ENCODE data around the gene PCSK6. TPM values are rescaled to one million over a fixed set of nuclear protein-coding genes. Genes with fewer than 3 reads are reported as not detected.
"Not testable (repeated sequence)": the region's sequence is repeated elsewhere in the genome, so short reads cannot be mapped to it uniquely, and the experiment has no call there.

Gene PCSK6
- total RNA-seq, 5 donors from 2014 or later (not counting 1 experiment from before 2014, with no cell fraction given): 0.16 to 2.2 (median 1.3) TPM

- Histone ChIP-seq H3K9me3 (no peaks in the 10 kb centered on the region), H3K27ac (ENCODE audit: low read length) (no peak overlapping the region), H3K36me3 (ENCODE audit: control insufficient read depth in 2 of 2, extremely low read depth in 1 of 2, insufficient read depth in 1 of 2, low read length in 1 of 2) (no peaks in the 10 kb centered on the region), H3K4me1 (ENCODE audit: control insufficient read depth in 1 of 2, extremely low read depth in 1 of 2, insufficient read depth in 2 of 2, low read length in 2 of 2) (peaks cover 0 to 5% of the 10 kb centered on the region in 2 experiments), H3K27me3 (replicated peaks in 1 of 2; ENCODE audit: control insufficient read depth in 2 of 2, extremely low read depth in 1 of 2, insufficient read depth in 2 of 2, low read length in 1 of 2) (peaks cover 0 to 10% of the 10 kb centered on the region in 2 experiments), H3K4me3 (ENCODE audit: control insufficient read depth in 1 of 2, extremely low read depth in 1 of 2, low read length in 1 of 2) (no peak overlapping the region)
- CTCF ChIA-PET: no interaction called here
- H3K27ac Mint-ChIP-seq: peak overlapping the region in 1 of 2 donors; percentile 75
- no peaks in the 10 kb centered on the region for H3K36me3 Mint-ChIP-seq
- peaks cover 0 to 11% (median 1%) of the 10 kb centered on the region in 3 donors for H3K4me1 Mint-ChIP-seq
- WGBS (ENCODE audit: insufficient coverage): 80% methylated on average over 12 of the region's 14 CpGs
- POLR2A ChIA-PET: no interaction called here
- DNase-seq: peak in 1 of 35 experiments; percentile 29
- H3K4me3 Mint-ChIP-seq: peak overlapping the region in 1 of 3 donors; percentile 31
- peaks cover 15 to 17% of the 10 kb centered on the region in 2 donors for H3K27me3 Mint-ChIP-seq
- ATAC-seq (replicated peaks in 1 of 4): peak in 2 of 4 experiments; percentile 52 to 68
- H3K9me3 Mint-ChIP-seq: no peaks in the 10 kb centered on the region
These were observed 112.7 kb downstream of the PCSK6 start for GRCh38 chr15:101376615-101377395.

- CTCF ChIA-PET; H3K36me3 ChIP-seq (ENCODE audit: control insufficient read depth in 2 of 2, extremely low read depth in 1 of 2, insufficient read depth in 1 of 2, low read length in 1 of 2); H3K9me3 ChIP-seq; H3K27ac ChIP-seq (ENCODE audit: low read length); H3K27ac Mint-ChIP-seq; H3K9me3 Mint-ChIP-seq; H3K36me3 Mint-ChIP-seq; ATAC-seq (replicated peaks in 1 of 4); POLR2A ChIA-PET; H3K4me3 ChIP-seq (ENCODE audit: control insufficient read depth in 1 of 2, extremely low read depth in 1 of 2, low read length in 1 of 2); H3K4me3 Mint-ChIP-seq; H3K4me1 ChIP-seq (ENCODE audit: control insufficient read depth in 1 of 2, extremely low read depth in 1 of 2, insufficient read depth in 2 of 2, low read length in 2 of 2); DNase-seq: not testable (repeated sequence)
- peaks cover 0 to 19% of the 10 kb centered on the region in 2 experiments for H3K27me3 ChIP-seq (replicated peaks in 1 of 2; ENCODE audit: control insufficient read depth in 2 of 2, extremely low read depth in 1 of 2, insufficient read depth in 2 of 2, low read length in 1 of 2)
- peaks cover 0 to 11% (median 1%) of the 10 kb centered on the region in 3 donors for H3K4me1 Mint-ChIP-seq
- WGBS (ENCODE audit: insufficient coverage): 96% methylated on average over 3 of the region's 15 CpGs
- H3K27me3 Mint-ChIP-seq: peaks cover 15 to 17% of the 10 kb centered on the region in 2 donors
These were observed 114.5 kb downstream of the PCSK6 start for GRCh38 chr15:101375006-101375405.

- no peaks in the 10 kb centered on the region for H3K9me3 ChIP-seq
- DNase-seq (no peak), ATAC-seq (replicated peaks in 1 of 4) (no peak)
- H3K4me1 ChIP-seq (ENCODE audit: control insufficient read depth in 1 of 2, extremely low read depth in 1 of 2, insufficient read depth in 2 of 2, low read length in 2 of 2): peaks cover 0 to 5% of the 10 kb centered on the region in 2 experiments
- ChIA-PET POLR2A (no interaction called here), CTCF (no interaction called here)
- Mint-ChIP-seq H3K4me3 (no peak overlapping the region), H3K27ac (peak overlapping the region in 1 of 2 donors; percentile 27), H3K36me3 (no peaks in the 10 kb centered on the region), H3K9me3 (no peaks in the 10 kb centered on the region), H3K4me1 (peaks cover 0 to 11% (median 1%) of the 10 kb centered on the region in 3 donors), H3K27me3 (peaks cover 13 to 18% of the 10 kb centered on the region in 2 donors)
- H3K27ac ChIP-seq (ENCODE audit: low read length): no peak overlapping the region
- peaks cover 0 to 21% of the 10 kb centered on the region in 2 experiments for H3K27me3 ChIP-seq (replicated peaks in 1 of 2; ENCODE audit: control insufficient read depth in 2 of 2, extremely low read depth in 1 of 2, insufficient read depth in 2 of 2, low read length in 1 of 2)
- WGBS (ENCODE audit: insufficient coverage): 93% methylated on average over 4 of the region's 6 CpGs
- H3K36me3 ChIP-seq (ENCODE audit: control insufficient read depth in 2 of 2, extremely low read depth in 1 of 2, insufficient read depth in 1 of 2, low read length in 1 of 2): no peaks in the 10 kb centered on the region
- no peak overlapping the region for H3K4me3 ChIP-seq (ENCODE audit: control insufficient read depth in 1 of 2, extremely low read depth in 1 of 2, low read length in 1 of 2)
These were observed 115.2 kb downstream of the PCSK6 start for GRCh38 chr15:101374326-101374725.

GRCh38 chr15:101373577-101373976, 115.9 kb downstream of the PCSK6 start:
- no peak overlapping the region for H3K4me3 Mint-ChIP-seq
- peaks cover 0 to 5% of the 10 kb centered on the region in 2 experiments for H3K4me1 ChIP-seq (ENCODE audit: control insufficient read depth in 1 of 2, extremely low read depth in 1 of 2, insufficient read depth in 2 of 2, low read length in 2 of 2)
- ChIA-PET POLR2A (no interaction called here), CTCF (no interaction called here)
- no peaks in the 10 kb centered on the region for H3K36me3 Mint-ChIP-seq
- H3K9me3 Mint-ChIP-seq: no peaks in the 10 kb centered on the region
- no peak for ATAC-seq (replicated peaks in 1 of 4)
- H3K27ac ChIP-seq (ENCODE audit: low read length): no peak overlapping the region
- no peaks in the 10 kb centered on the region for H3K9me3 ChIP-seq
- no peaks in the 10 kb centered on the region for H3K36me3 ChIP-seq (ENCODE audit: control insufficient read depth in 2 of 2, extremely low read depth in 1 of 2, insufficient read depth in 1 of 2, low read length in 1 of 2)
- peaks cover 12 to 18% of the 10 kb centered on the region in 2 donors for H3K27me3 Mint-ChIP-seq
- peaks cover 0 to 11% (median 1%) of the 10 kb centered on the region in 3 donors for H3K4me1 Mint-ChIP-seq
- WGBS (ENCODE audit: insufficient coverage): no CpG with 5 or more reads among the region's 3 CpGs
- no peak for DNase-seq
- H3K27me3 ChIP-seq (replicated peaks in 1 of 2; ENCODE audit: control insufficient read depth in 2 of 2, extremely low read depth in 1 of 2, insufficient read depth in 2 of 2, low read length in 1 of 2): peaks cover 0 to 27% of the 10 kb centered on the region in 2 experiments
- H3K27ac Mint-ChIP-seq: no peak overlapping the region
- H3K4me3 ChIP-seq (ENCODE audit: control insufficient read depth in 1 of 2, extremely low read depth in 1 of 2, low read length in 1 of 2): no peak overlapping the region

GRCh38 chr15:101372960-101373525, 116.5 kb downstream of the PCSK6 start:
- peak overlapping the region in 2 of 3 donors; percentile 32 to 41 for H3K4me3 Mint-ChIP-seq
- H3K27ac Mint-ChIP-seq: peak overlapping the region in 1 of 2 donors; percentile 39
- no peaks in the 10 kb centered on the region for H3K9me3 ChIP-seq
- DNase-seq (no peak), ATAC-seq (replicated peaks in 1 of 4) (no peak)
- POLR2A ChIA-PET: no interaction called here
- peaks cover 0 to 11% (median 1%) of the 10 kb centered on the region in 3 donors for H3K4me1 Mint-ChIP-seq
- H3K36me3 ChIP-seq (ENCODE audit: control insufficient read depth in 2 of 2, extremely low read depth in 1 of 2, insufficient read depth in 1 of 2, low read length in 1 of 2): no peaks in the 10 kb centered on the region
- no peaks in the 10 kb centered on the region for H3K36me3 Mint-ChIP-seq
- peaks cover 0 to 5% of the 10 kb centered on the region in 2 experiments for H3K4me1 ChIP-seq (ENCODE audit: control insufficient read depth in 1 of 2, extremely low read depth in 1 of 2, insufficient read depth in 2 of 2, low read length in 2 of 2)
- H3K4me3 ChIP-seq (ENCODE audit: control insufficient read depth in 1 of 2, extremely low read depth in 1 of 2, low read length in 1 of 2): no peak overlapping the region
- CTCF ChIA-PET: no interaction called here
- H3K27me3 Mint-ChIP-seq: peaks cover 12 to 18% of the 10 kb centered on the region in 2 donors
- 33% methylated on average over 5 of the region's 11 CpGs for WGBS (ENCODE audit: insufficient coverage)
- H3K27ac ChIP-seq (ENCODE audit: low read length): no peak overlapping the region
- peaks cover 0 to 27% of the 10 kb centered on the region in 2 experiments for H3K27me3 ChIP-seq (replicated peaks in 1 of 2; ENCODE audit: control insufficient read depth in 2 of 2, extremely low read depth in 1 of 2, insufficient read depth in 2 of 2, low read length in 1 of 2)
- H3K9me3 Mint-ChIP-seq: no peaks in the 10 kb centered on the region

GRCh38 chr15:101372149-101372577, 117.3 kb downstream of the PCSK6 start:
- Mint-ChIP-seq H3K4me3 (no peak overlapping the region), H3K36me3 (no peaks in the 10 kb centered on the region), H3K4me1 (peaks cover 0 to 11% (median 1%) of the 10 kb centered on the region in 3 donors), H3K27ac (no peak overlapping the region), H3K9me3 (no peaks in the 10 kb centered on the region), H3K27me3 (peaks cover 12 to 20% of the 10 kb centered on the region in 2 donors)
- Histone ChIP-seq H3K4me3 (ENCODE audit: control insufficient read depth in 1 of 2, extremely low read depth in 1 of 2, low read length in 1 of 2) (no peak overlapping the region), H3K27me3 (replicated peaks in 1 of 2; ENCODE audit: control insufficient read depth in 2 of 2, extremely low read depth in 1 of 2, insufficient read depth in 2 of 2, low read length in 1 of 2) (peaks cover 0 to 27% of the 10 kb centered on the region in 2 experiments), H3K4me1 (ENCODE audit: control insufficient read depth in 1 of 2, extremely low read depth in 1 of 2, insufficient read depth in 2 of 2, low read length in 2 of 2) (peaks cover 0 to 5% of the 10 kb centered on the region in 2 experiments), H3K36me3 (ENCODE audit: control insufficient read depth in 2 of 2, extremely low read depth in 1 of 2, insufficient read depth in 1 of 2, low read length in 1 of 2) (no peaks in the 10 kb centered on the region), H3K27ac (ENCODE audit: low read length) (no peak overlapping the region), H3K9me3 (no peaks in the 10 kb centered on the region)
- CTCF ChIA-PET: no interaction called here
- POLR2A ChIA-PET: no interaction called here
- WGBS (ENCODE audit: insufficient coverage): 98% methylated on average over 9 of the region's 13 CpGs
- no peak for DNase-seq
- ATAC-seq (replicated peaks in 1 of 4): no peak
